ENCODE data around the gene RAB31.

The RAB31 gene

GRCh38 chr18:9701609-9702349 is 6.3 kb upstream of the RAB31 start:
- no peaks in the 10 kb centered on the region for H3K9me3 Mint-ChIP-seq
- DNase-seq: no peak
- H3K27ac Mint-ChIP-seq: no peak overlapping the region

GRCh38 chr18:9704233-9705118 is 3.6 kb upstream of the RAB31 start:
- ATAC-seq (peak; percentile 12), DNase-seq (no peak)
- no peak overlapping the region for H3K27ac Mint-ChIP-seq
- H3K9me3 Mint-ChIP-seq: no peaks in the 10 kb centered on the region
- no peaks in the 10 kb centered on the region for H3K36me3 Mint-ChIP-seq (ENCODE audit: low read depth)
- H3K27me3 Mint-ChIP-seq: peaks cover 49% of the 10 kb centered on the region
- no peak overlapping the region for H3K4me3 Mint-ChIP-seq
- peaks cover 13% of the 10 kb centered on the region for H3K4me1 Mint-ChIP-seq

More at GRCh38 chr18:9701609-9702349, 6.3 kb upstream of the RAB31 start:
- Mint-ChIP-seq H3K4me1 (peaks cover 6% of the 10 kb centered on the region), H3K4me3 (no peak overlapping the region), H3K36me3 (ENCODE audit: low read depth) (no peaks in the 10 kb centered on the region), H3K27me3 (peaks cover 31% of the 10 kb centered on the region)
- peak; percentile 27 for ATAC-seq

GRCh38 chr18:9705183-9705829 is 2.8 kb upstream of the RAB31 start:
- peaks cover 19% of the 10 kb centered on the region for H3K4me1 Mint-ChIP-seq
- H3K4me3 Mint-ChIP-seq: no peak overlapping the region
- H3K27me3 Mint-ChIP-seq: peaks cover 57% of the 10 kb centered on the region
- H3K27ac Mint-ChIP-seq: no peak overlapping the region
- DNase-seq (no peak), ATAC-seq (no peak)
- no peaks in the 10 kb centered on the region for H3K9me3 Mint-ChIP-seq
- no peaks in the 10 kb centered on the region for H3K36me3 Mint-ChIP-seq (ENCODE audit: low read depth)

GRCh38 chr18:9706081-9706935 is 1.8 kb upstream of the RAB31 start:
- Mint-ChIP-seq H3K27ac (no peak overlapping the region), H3K4me3 (no peak overlapping the region), H3K27me3 (peaks cover 65% of the 10 kb centered on the region), H3K9me3 (no peaks in the 10 kb centered on the region), H3K36me3 (ENCODE audit: low read depth) (no peaks in the 10 kb centered on the region), H3K4me1 (peaks cover 23% of the 10 kb centered on the region)
- DNase-seq: no peak
- ATAC-seq: no peak

GRCh38 chr18:9707381-9708056 is 582 bp upstream of the RAB31 start:
- ATAC-seq: peak; percentile 25
- H3K27me3 Mint-ChIP-seq: peaks cover 74% of the 10 kb centered on the region
- H3K4me1 Mint-ChIP-seq: peaks cover 27% of the 10 kb centered on the region

GRCh38 chr18:9708434-9709303 is 568 bp downstream of the RAB31 start:
- no peak for ATAC-seq
- Mint-ChIP-seq H3K27me3 (peaks cover 80% of the 10 kb centered on the region), H3K36me3 (ENCODE audit: low read depth) (no peaks in the 10 kb centered on the region), H3K9me3 (no peaks in the 10 kb centered on the region), H3K4me1 (peaks cover 27% of the 10 kb centered on the region), H3K27ac (peak overlapping the region; percentile 36), H3K4me3 (peak overlapping the region; percentile 71)
- DNase-seq: peak; percentile 30

More at GRCh38 chr18:9707381-9708056, 582 bp upstream of the RAB31 start:
- Mint-ChIP-seq H3K4me3 (peak overlapping the region; percentile 50), H3K27ac (no peak overlapping the region), H3K36me3 (ENCODE audit: low read depth) (no peaks in the 10 kb centered on the region), H3K9me3 (no peaks in the 10 kb centered on the region)
- DNase-seq: no peak

GRCh38 chr18:9709304-9709877 is 1.3 kb downstream of the RAB31 start:
- DNase-seq: no peak
- Mint-ChIP-seq H3K27me3 (peaks cover 78% of the 10 kb centered on the region), H3K27ac (peak overlapping the region; percentile 36), H3K4me1 (peaks cover 25% of the 10 kb centered on the region), H3K4me3 (peak overlapping the region; percentile 71), H3K36me3 (ENCODE audit: low read depth) (no peaks in the 10 kb centered on the region), H3K9me3 (no peaks in the 10 kb centered on the region)
- ATAC-seq: no peak

GRCh38 chr18:9710037-9710436 is 1.9 kb downstream of the RAB31 start:
- H3K36me3 Mint-ChIP-seq (ENCODE audit: low read depth): no peaks in the 10 kb centered on the region
- DNase-seq (no peak), ATAC-seq (no peak)
- no peaks in the 10 kb centered on the region for H3K9me3 Mint-ChIP-seq
- H3K4me3 Mint-ChIP-seq: no peak overlapping the region
- H3K27me3 Mint-ChIP-seq: peaks cover 81% of the 10 kb centered on the region
- no peak overlapping the region for H3K27ac Mint-ChIP-seq
- peaks cover 25% of the 10 kb centered on the region for H3K4me1 Mint-ChIP-seq

- Mint-ChIP-seq H3K27me3 (peaks cover 74% of the 10 kb centered on the region), H3K4me3 (no peak overlapping the region), H3K27ac (no peak overlapping the region), H3K36me3 (ENCODE audit: low read depth) (no peaks in the 10 kb centered on the region), H3K9me3 (no peaks in the 10 kb centered on the region), H3K4me1 (peaks cover 25% of the 10 kb centered on the region)
- peak; percentile 14 for DNase-seq
- peak; percentile 58 for ATAC-seq
These were observed 3.4 kb downstream of the RAB31 start for GRCh38 chr18:9711361-9712129.

GRCh38 chr18:9712130-9712577 is 4.1 kb downstream of the RAB31 start:
- Mint-ChIP-seq H3K27me3 (peaks cover 69% of the 10 kb centered on the region), H3K4me1 (peaks cover 25% of the 10 kb centered on the region), H3K27ac (no peak overlapping the region), H3K36me3 (ENCODE audit: low read depth) (no peaks in the 10 kb centered on the region), H3K9me3 (no peaks in the 10 kb centered on the region), H3K4me3 (no peak overlapping the region)
- ATAC-seq (no peak), DNase-seq (no peak)

- Mint-ChIP-seq H3K4me1 (peaks cover 25% of the 10 kb centered on the region), H3K4me3 (no peak overlapping the region), H3K36me3 (ENCODE audit: low read depth) (no peaks in the 10 kb centered on the region), H3K27me3 (peaks cover 69% of the 10 kb centered on the region), H3K9me3 (no peaks in the 10 kb centered on the region), H3K27ac (no peak overlapping the region)
- no peak for DNase-seq
- no peak for ATAC-seq
These were observed 4.5 kb downstream of the RAB31 start for GRCh38 chr18:9712611-9713010.

Measured in activated naive CD8-positive, alpha-beta T cell treated with anti-CD3 and anti-CD28 coated beads, Interleukin-2, amount 50 U/mL, for 24 hours (primary cell).